AG20443 (cell line): ENCODE data around the gene RAB26.
"Not testable (repeated sequence)": the region's sequence is repeated elsewhere in the genome, so short reads cannot be mapped to it uniquely, and the experiment has no call there.

Experiments used
- DNase-seq: peaks from one replicate; pipeline ENCODE4 v3.0.0; 2012; ENCODE audit warnings: low spot score, mixed read lengths

Gene RAB26

GRCh38 chr16:2147981-2148671 is at the start of gene RAB26:
TSS of gene RAB26 (plus strand) at chr16:2148625. CDS start at chr16:2148784, 159 bp downstream.
- peak; percentile 73 for DNase-seq

- DNase-seq, result not testable (repeated sequence)
Observed at GRCh38 chr16:2101581-2101980, 46.8 kb upstream of the RAB26 start.

GRCh38 chr16:2102471-2102870 is 46.0 kb upstream of the RAB26 start:
- DNase-seq, result no peak

- not testable (repeated sequence) for DNase-seq
Observed at GRCh38 chr16:2104464-2104863, 44.0 kb upstream of the RAB26 start.

GRCh38 chr16:2105291-2105690 is 43.1 kb upstream of the RAB26 start:
- DNase-seq, result not testable (repeated sequence)

- not testable (repeated sequence) for DNase-seq
Observed at GRCh38 chr16:2105769-2106168, 42.7 kb upstream of the RAB26 start.

- DNase-seq, result not testable (repeated sequence)
Observed at GRCh38 chr16:2106211-2106610, 42.2 kb upstream of the RAB26 start.

GRCh38 chr16:2107121-2107790 is 41.2 kb upstream of the RAB26 start:
- DNase-seq, result peak; percentile 26

GRCh38 chr16:2107791-2108125 is 40.7 kb upstream of the RAB26 start:
- not testable (repeated sequence) for DNase-seq

GRCh38 chr16:2108446-2109270 is 39.8 kb upstream of the RAB26 start:
- DNase-seq, result not testable (repeated sequence)

- DNase-seq, result not testable (repeated sequence)
Observed at GRCh38 chr16:2109271-2109580, 39.2 kb upstream of the RAB26 start.

- DNase-seq, result not testable (repeated sequence)
Observed at GRCh38 chr16:2109872-2110271, 38.6 kb upstream of the RAB26 start.

GRCh38 chr16:2110332-2111008 is 38.0 kb upstream of the RAB26 start:
- not testable (repeated sequence) for DNase-seq

GRCh38 chr16:2111009-2111353 is 37.4 kb upstream of the RAB26 start:
- not testable (repeated sequence) for DNase-seq

GRCh38 chr16:2111412-2112335 is 36.8 kb upstream of the RAB26 start:
- DNase-seq, result not testable (repeated sequence)

- DNase-seq, result not testable (repeated sequence)
Observed at GRCh38 chr16:2112539-2113106, 35.8 kb upstream of the RAB26 start.

GRCh38 chr16:2114225-2114624 is 34.2 kb upstream of the RAB26 start:
- DNase-seq, result not testable (repeated sequence)

- DNase-seq, result not testable (repeated sequence)
Observed at GRCh38 chr16:2114885-2115590, 33.4 kb upstream of the RAB26 start.

- no peak for DNase-seq
Observed at GRCh38 chr16:2115591-2115973, 32.8 kb upstream of the RAB26 start.

GRCh38 chr16:2116428-2116827 is 32.0 kb upstream of the RAB26 start:
- not testable (repeated sequence) for DNase-seq
